GM12864 (cell line): ENCODE results near the gene BPIFB3.
"Not testable (repeated sequence)": the region's sequence is repeated elsewhere in the genome, so short reads cannot be mapped to it uniquely, and the experiment has no call there.

Source experiments
- DNase-seq: peaks from one replicate; pipeline ENCODE4 v3.0.0-alpha.2; 2011; ENCODE audit warnings: low read depth
- H3K4me3 ChIP-seq: 2 replicates; pipeline ENCODE4 v1.5.1; 2011; ENCODE audit warnings: mild to moderate bottlenecking, low read depth, low read length, control low read depth
- CTCF ChIP-seq: IDR thresholded peaks from 2 replicates; pipeline ENCODE4 v1.5.1; 2011; ENCODE audit warnings: low read depth, mild to moderate bottlenecking, moderate library complexity, low read length, control low read depth, inconsistent platforms; ENCODE audit errors: missing control alignments

The BPIFB3 gene

GRCh38 chr20:33042983-33043730, 10.5 kb upstream of the BPIFB3 start:
- no peak for DNase-seq
- TF ChIP-seq CTCF: no peak

DNA sequence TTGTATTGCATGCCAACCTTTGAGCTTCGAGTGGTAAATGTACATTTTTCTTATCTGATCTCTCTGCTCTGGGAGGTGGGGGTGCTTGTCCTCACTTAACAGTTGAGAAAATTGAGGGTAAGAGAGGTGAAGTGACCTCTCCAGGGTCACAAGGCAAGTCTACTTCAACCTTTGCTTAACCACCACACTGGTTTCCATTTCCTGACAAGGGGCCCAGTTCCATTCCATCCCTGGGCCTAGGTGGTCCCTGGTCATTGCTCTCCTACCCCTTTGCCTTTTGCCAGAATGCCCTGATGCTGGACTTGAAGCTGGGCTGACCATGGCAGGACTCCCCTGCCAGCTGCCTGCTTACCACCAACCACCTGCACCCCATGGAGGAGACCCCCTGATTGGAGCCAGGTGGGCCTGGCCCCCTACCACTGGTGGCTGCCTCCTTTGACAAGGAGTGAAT, 9.9 kb upstream of the BPIFB3 start:
- no peak for DNase-seq
- no peak for TF ChIP-seq CTCF
- no peak overlapping the region for H3K4me3 ChIP-seq

More at GRCh38 chr20:33042983-33043730, 10.5 kb upstream of the BPIFB3 start:
- no peak overlapping the region for H3K4me3 ChIP-seq

DNA sequence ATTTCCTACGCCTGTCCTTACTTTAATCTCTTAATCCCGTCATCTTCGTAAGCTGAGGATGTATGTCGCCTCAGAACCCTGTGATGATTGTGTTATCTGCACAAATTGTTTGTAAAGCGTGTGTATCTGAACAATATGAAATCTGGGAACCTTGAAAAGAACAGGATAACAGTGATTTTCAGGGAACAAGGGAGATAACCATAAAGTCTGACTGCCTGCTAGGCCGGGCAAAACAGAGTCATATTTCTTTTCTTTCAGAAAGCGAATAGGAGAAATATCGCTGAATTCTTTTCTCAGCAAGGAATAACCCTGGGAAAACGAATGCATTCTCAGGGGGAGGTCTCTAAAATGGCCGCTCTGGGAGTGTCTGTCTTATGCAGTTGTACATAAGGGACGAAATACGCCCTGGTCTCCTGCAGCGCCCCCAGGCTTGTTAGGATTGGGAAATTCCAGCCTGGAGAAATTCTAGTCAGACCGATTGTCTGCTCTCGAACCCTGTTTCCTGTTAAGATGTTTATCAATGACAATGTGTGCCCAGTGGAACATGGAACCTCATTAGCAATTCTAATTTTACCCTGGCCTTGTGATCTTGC, 8.5 kb upstream of the BPIFB3 start:
- not testable (repeated sequence) for H3K4me3 ChIP-seq, DNase-seq

GRCh38 chr20:33046412-33046811, 7.3 kb upstream of the BPIFB3 start:
- no peak for TF ChIP-seq CTCF
- DNase-seq: no peak
- H3K4me3 ChIP-seq: no peak overlapping the region

- DNase-seq: no peak
- no peak for TF ChIP-seq CTCF
- H3K4me3 ChIP-seq: no peak overlapping the region
These were observed 2.4 kb upstream of the BPIFB3 start for GRCh38 chr20:33051333-33051732.

GRCh38 chr20:33054381-33054780, 678 bp downstream of the BPIFB3 start:
- no peak for TF ChIP-seq CTCF
- DNase-seq: no peak

DNA sequence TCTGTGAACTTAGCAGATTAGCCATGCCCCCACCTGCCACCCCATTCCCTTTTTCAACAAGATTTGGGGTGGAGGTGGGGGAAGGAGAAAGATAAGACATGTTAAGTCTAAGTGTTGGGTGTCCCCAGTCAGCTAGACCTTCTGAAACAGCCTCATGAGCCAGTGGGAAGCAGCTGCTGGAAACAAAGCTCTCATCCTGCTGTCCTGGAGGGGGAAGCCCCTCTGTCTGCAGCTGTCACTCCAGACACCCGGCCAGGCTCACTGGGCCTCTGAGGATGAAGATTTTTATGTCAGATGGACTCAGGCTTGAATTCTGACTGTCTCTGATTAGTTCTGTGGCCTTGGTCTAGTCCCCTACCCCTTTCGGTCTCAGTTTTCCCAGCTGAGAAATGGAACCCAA, 1.1 kb downstream of the BPIFB3 start:
- no peak overlapping the region for H3K4me3 ChIP-seq
- DNase-seq: no peak
- TF ChIP-seq CTCF: no peak

More at GRCh38 chr20:33054381-33054780, 678 bp downstream of the BPIFB3 start:
- H3K4me3 ChIP-seq: no peak overlapping the region
